Measurements from ENCODE around the gene CEP68. TPM values are rescaled to one million over a fixed set of nuclear protein-coding genes. Genes with fewer than 3 reads are reported as not detected.
A peak's percentile ranks its signal among the peaks of the same experiment; 100 is the strongest.

CEP68 gene
- total RNA-seq, 2 experiments from 2014 or later: 6.0 to 6.3 TPM

GRCh38 chr2:65070856-65071255, 14.6 kb downstream of the CEP68 start:
- Mint-ChIP-seq H3K27ac (peak overlapping the region; percentile 89), H3K36me3 (ENCODE audit: low read depth) (no peaks in the 10 kb centered on the region), H3K9me3 (no peaks in the 10 kb centered on the region), H3K27me3 (no peaks in the 10 kb centered on the region), H3K4me3 (no peak overlapping the region), H3K4me1 (ENCODE audit: low read depth) (peaks cover 31% of the 10 kb centered on the region)
- DNase-seq (no peak), ATAC-seq (no peak)
- ChIA-PET POLR2A (interaction anchor here (1.7 to 2.1 kb wide), 2 partner anchors 8 to 11 kb away, joined by 5 to 6 read pairs; no protein-coding TSS in a partner anchor), CTCF (interaction anchor here (1.1 to 2.7 kb wide), 3 partner anchors 62 to 116 kb away, joined by 4 to 12 read pairs (median 5); no protein-coding TSS in a partner anchor)
- intact Hi-C loops (cut with micrococcal nuclease): no loop called here
- no peak for TF ChIP-seq CTCF (IDR thresholded peaks at IDR 0.05)

- no peak for ATAC-seq
- H3K4me3 Mint-ChIP-seq: no peak overlapping the region
Measured at GRCh38 chr2:65071499-65072180, 15.4 kb downstream of the CEP68 start.

GRCh38 chr2:65072181-65072970, 16.2 kb downstream of the CEP68 start:
- no peaks in the 10 kb centered on the region for H3K27me3 Mint-ChIP-seq
- CTCF ChIA-PET: interaction anchor here (1.0 to 1.7 kb wide), 3 partner anchors 15 to 155 kb away, joined by 3 to 4 read pairs (median 4); no protein-coding TSS in a partner anchor
- POLR2A ChIA-PET: interaction anchor here (0.6 kb wide), 1 partner anchor 49 kb away, joined by 3 read pairs; no protein-coding TSS in a partner anchor
- no peaks in the 10 kb centered on the region for H3K36me3 Mint-ChIP-seq (ENCODE audit: low read depth)
- H3K4me3 Mint-ChIP-seq: no peak overlapping the region
- no peak for TF ChIP-seq CTCF (IDR thresholded peaks at IDR 0.05)
- no peaks in the 10 kb centered on the region for H3K9me3 Mint-ChIP-seq
- ATAC-seq (no peak), DNase-seq (no peak)
- H3K4me1 Mint-ChIP-seq (ENCODE audit: low read depth): peaks cover 26% of the 10 kb centered on the region
- intact Hi-C loops (cut with micrococcal nuclease): no loop called here
- peak overlapping the region; percentile 65 for H3K27ac Mint-ChIP-seq

More at GRCh38 chr2:65071499-65072180, 15.4 kb downstream of the CEP68 start:
- TF ChIP-seq CTCF (IDR thresholded peaks at IDR 0.05): no peak
- ChIA-PET POLR2A (interaction anchor here (0.6 kb wide), 1 partner anchor 50 kb away, joined by 3 read pairs; no protein-coding TSS in a partner anchor), CTCF (interaction anchor here (1.1 to 2.7 kb wide), 4 partner anchors 14 to 115 kb away, joined by 4 to 12 read pairs (median 4); no protein-coding TSS in a partner anchor)
- Mint-ChIP-seq H3K9me3 (no peaks in the 10 kb centered on the region), H3K27ac (peak overlapping the region; percentile 89), H3K4me1 (ENCODE audit: low read depth) (peaks cover 29% of the 10 kb centered on the region), H3K36me3 (ENCODE audit: low read depth) (no peaks in the 10 kb centered on the region), H3K27me3 (no peaks in the 10 kb centered on the region)
- intact Hi-C loops (cut with micrococcal nuclease): no loop called here
- DNase-seq: no peak

- TF ChIP-seq CTCF (IDR thresholded peaks at IDR 0.05): no peak
- H3K9me3 Mint-ChIP-seq: no peaks in the 10 kb centered on the region
- POLR2A ChIA-PET: interaction anchor here (0.8 to 1.4 kb wide), 2 partner anchors 9 to 339 kb away, joined by 3 to 4 read pairs; no protein-coding TSS in a partner anchor
- H3K4me3 Mint-ChIP-seq: no peak overlapping the region
- H3K27me3 Mint-ChIP-seq: no peaks in the 10 kb centered on the region
- H3K36me3 Mint-ChIP-seq (ENCODE audit: low read depth): peaks cover 4% of the 10 kb centered on the region
- H3K4me1 Mint-ChIP-seq (ENCODE audit: low read depth): peaks cover 13% of the 10 kb centered on the region
- intact Hi-C loops (cut with micrococcal nuclease): no loop called here
- H3K27ac Mint-ChIP-seq: no peak overlapping the region
- ATAC-seq (no peak), DNase-seq (no peak)
- CTCF ChIA-PET: interaction anchor here (0.8 to 3.6 kb wide), 5 partner anchors 9 to 156 kb away, joined by 3 to 21 read pairs (median 3); no protein-coding TSS in a partner anchor
Measured at GRCh38 chr2:65073879-65074565, 17.8 kb downstream of the CEP68 start.

All from activated CD8-positive, alpha-beta T cell treated with anti-CD3 and anti-CD28 coated beads for 36 hours (primary cell).